PC-3 (cell line): Measurements from ENCODE around the gene PIGS. TPM values are rescaled to one million over a fixed set of nuclear protein-coding genes. Genes with fewer than 3 reads are reported as not detected.
A peak's percentile ranks its signal among the peaks of the same experiment; 100 is the strongest.

ENCODE experiments used
- ATAC-seq: fragments of 200-7000 bp; cut with Tn5 transposase; 2 replicates; pipeline ENCODE4 v1.9.1; 2020; ENCODE audit warnings: mild to moderate bottlenecking, moderate library complexity
- BruUV-seq: library from RNA; stranded (reverse); fragments of 400-500 nt; replicated peaks from 2 replicates; lab custom pipeline; 2021; lab: Mats Ljungman, UMichigan
- CTCF ChIA-PET: fragments of 300-600 bp; sonication (Branson Sonifier 250); formaldehyde crosslinking; loops from one replicate; lab custom pipeline; 2022; ENCODE audit warnings: antibody characterized with exemption; lab: Charles Lee
- POLR2A ChIA-PET: fragments of 300-600 bp; sonication (Branson Sonifier 250); formaldehyde crosslinking; loops from one replicate; lab custom pipeline; 2022; ENCODE audit warnings: antibody characterized with exemption; ENCODE audit not compliant: unreplicated experiment; lab: Charles Lee
- DNase-seq: peaks from one replicate; pipeline ENCODE4 v3.0.0-alpha.2; 2015
- H2AFZ ChIP-seq: fragments of 300-600 bp; sonication (generic); 2 replicates; pipeline ENCODE4 v1.6.0; 2016; ENCODE audit warnings: antibody characterized with exemption, low read length
- H3F3A ChIP-seq: fragments of 300-600 bp; sonication (generic); one replicate; pipeline ENCODE4 v1.6.0; 2017; ENCODE audit warnings: antibody characterized with exemption, low read length, control low read depth, mild to moderate bottlenecking; ENCODE audit not compliant: unreplicated experiment
- H3K27ac ChIP-seq: fragments of 300-600 bp; sonication (generic); 2 replicates; pipeline ENCODE4 v1.5.1; 2016; ENCODE audit warnings: mild to moderate bottlenecking, low read length
- H3K27me3 ChIP-seq: fragments of 300-600 bp; sonication (generic); 2 replicates; pipeline ENCODE4 v1.6.1; 2016; ENCODE audit warnings: low read length, mixed read lengths
- H3K36me3 ChIP-seq: fragments of 300-600 bp; sonication (generic); 2 replicates; pipeline ENCODE4 v1.6.1; 2016; ENCODE audit warnings: low read depth, mixed run types, low read length, mixed read lengths
- H3K4me1 ChIP-seq: fragments of 300-600 bp; sonication (generic); 2 replicates; pipeline ENCODE4 v1.5.1; 2016; ENCODE audit warnings: low read length; ENCODE audit not compliant: insufficient read depth
- H3K4me2 ChIP-seq: fragments of 300-600 bp; sonication (generic); 2 replicates; pipeline ENCODE4 v1.6.0; 2016; ENCODE audit warnings: low read length
- H3K4me3 ChIP-seq: fragments of 300-600 bp; sonication (generic); 2 replicates; pipeline ENCODE4 v1.5.1; 2016; ENCODE audit warnings: mild to moderate bottlenecking, low read length, mixed read lengths
- H3K79me2 ChIP-seq: fragments of 300-600 bp; sonication (generic); 2 replicates; pipeline ENCODE4 v1.6.1; 2017; ENCODE audit warnings: low read length, mixed read lengths
- H3K9ac ChIP-seq: fragments of 300-600 bp; sonication (generic); 2 replicates; pipeline ENCODE4 v1.6.0; 2016; ENCODE audit warnings: mild to moderate bottlenecking, low read length
- H3K9me2 ChIP-seq: fragments of 300-600 bp; sonication (generic); replicated peaks from 2 replicates; pipeline ENCODE4 v1.6.1; 2016; ENCODE audit warnings: mixed run types, low read length, mixed read lengths
- H3K9me3 ChIP-seq: fragments of 300-600 bp; sonication (generic); 2 replicates; pipeline ENCODE4 v1.6.1; 2016; ENCODE audit warnings: low read length, mixed read lengths
- H4K20me1 ChIP-seq: fragments of 300-600 bp; sonication (generic); 2 replicates; pipeline ENCODE4 v1.6.1; 2016; ENCODE audit warnings: low read length, mixed read lengths
- CTCF ChIP-seq: fragments of 300-600 bp; sonication (generic); conservative IDR thresholded peaks from 2 replicates; pipeline ENCODE4 v1.5.1; 2017; ENCODE audit warnings: antibody characterized with exemption, low read depth, mild to moderate bottlenecking, low read length
- EZH2 ChIP-seq: fragments of 300-600 bp; sonication (generic); IDR thresholded peaks from one replicate; pipeline ENCODE4 v1.6.1; 2017; ENCODE audit warnings: antibody characterized with exemption, mild to moderate bottlenecking, low read length; ENCODE audit not compliant: unreplicated experiment
- EZH2phosphoT487 ChIP-seq: fragments of 300-600 bp; sonication (generic); IDR thresholded peaks from 2 replicates; pipeline ENCODE4 v1.6.1; 2018; ENCODE audit warnings: mild to moderate bottlenecking, antibody characterized with exemption, low read length, borderline replicate concordance
- intact Hi-C: fragments of 100-400 bp; cut with micrococcal nuclease; formaldehyde crosslinking; loops from 2 replicates; pipeline ENCODE4 v1.9.0; 2023
- total RNA-seq: library from RNA; depleted of rRNA; stranded (reverse); fragments of >200 nt; gene quantifications from 2 replicates; pipeline ENCODE4 v1.2.3, GENCODE V29; 2014

The PIGS gene
- total RNA-seq, 1 experiment from 2014 or later, result 15.8 TPM

- H3K27ac ChIP-seq, result no peak overlapping the region
- H3K9ac ChIP-seq, result no peak overlapping the region
- intact Hi-C loops, result no loop called here
- BruUV-seq, result TSS peak; percentile 53
- H3K4me2 ChIP-seq, result no peak overlapping the region
- no peaks in the 10 kb centered on the region for H3K27me3 ChIP-seq
- TF ChIP-seq CTCF (no peak), EZH2phosphoT487 (no peak), EZH2 (no peak)
- no peak overlapping the region for H3K4me3 ChIP-seq
- ChIA-PET POLR2A (no interaction called here), CTCF (no interaction called here)
- no peaks in the 10 kb centered on the region for H3K9me3 ChIP-seq
- no peaks in the 10 kb centered on the region for H3K4me1 ChIP-seq
- DNase-seq (no peak), ATAC-seq (no peak)
- H3K9me2 ChIP-seq, result no peaks in the 10 kb centered on the region
- H4K20me1 ChIP-seq, result no peaks in the 10 kb centered on the region
- peaks cover 40% of the 10 kb centered on the region for H3K36me3 ChIP-seq
- H3K79me2 ChIP-seq, result no peaks in the 10 kb centered on the region
- no peak overlapping the region for H2AFZ ChIP-seq
- no peaks in the 10 kb centered on the region for H3F3A ChIP-seq
Observed at GRCh38 chr17:28585851-28586250, 14.5 kb upstream of the PIGS start.

- no peak overlapping the region for H3K27ac ChIP-seq
- BruUV-seq, result no TSS peak
- no peaks in the 10 kb centered on the region for H4K20me1 ChIP-seq
- H3K27me3 ChIP-seq, result no peaks in the 10 kb centered on the region
- no peak overlapping the region for H3K9ac ChIP-seq
- DNase-seq (no peak), ATAC-seq (no peak)
- no peaks in the 10 kb centered on the region for H3F3A ChIP-seq
- intact Hi-C loops, result no loop called here
- H3K4me2 ChIP-seq, result no peak overlapping the region
- H3K9me3 ChIP-seq, result no peaks in the 10 kb centered on the region
- no peaks in the 10 kb centered on the region for H3K79me2 ChIP-seq
- TF ChIP-seq CTCF (no peak), EZH2 (no peak), EZH2phosphoT487 (no peak)
- no peaks in the 10 kb centered on the region for H3K9me2 ChIP-seq
- H2AFZ ChIP-seq, result no peak overlapping the region
- H3K36me3 ChIP-seq, result peaks cover 38% of the 10 kb centered on the region
- ChIA-PET CTCF (no interaction called here), POLR2A (no interaction called here)
- no peaks in the 10 kb centered on the region for H3K4me1 ChIP-seq
- H3K4me3 ChIP-seq, result no peak overlapping the region
Observed at GRCh38 chr17:28584434-28584833, 13.1 kb upstream of the PIGS start.

- Histone ChIP-seq H3K27me3 (no peaks in the 10 kb centered on the region), H3F3A (no peaks in the 10 kb centered on the region), H3K79me2 (no peaks in the 10 kb centered on the region), H3K4me2 (no peak overlapping the region), H3K9ac (no peak overlapping the region), H3K27ac (no peak overlapping the region), H3K36me3 (peaks cover 41% of the 10 kb centered on the region), H3K9me2 (no peaks in the 10 kb centered on the region), H3K4me3 (no peak overlapping the region), H3K4me1 (no peaks in the 10 kb centered on the region), H4K20me1 (no peaks in the 10 kb centered on the region), H3K9me3 (no peaks in the 10 kb centered on the region), H2AFZ (no peak overlapping the region)
- no TSS peak for BruUV-seq
- ATAC-seq, result no peak
- intact Hi-C loops, result no loop called here
- CTCF ChIA-PET, result no interaction called here
- DNase-seq, result no peak
- POLR2A ChIA-PET, result no interaction called here
- TF ChIP-seq EZH2phosphoT487 (no peak), CTCF (no peak), EZH2 (no peak)
Observed at GRCh38 chr17:28582513-28582912, 11.2 kb upstream of the PIGS start.
